ENCODE data around the gene GCSAML.
"Not testable (repeated sequence)": the region's sequence is repeated elsewhere in the genome, so short reads cannot be mapped to it uniquely, and the experiment has no call there.

GCSAML gene

GRCh38 chr1:247548769-247549182 is at the start of gene GCSAML:
Gene GCSAML, plus strand, starts transcription at chr1:247549134. Its CDS starts 58 bp downstream, at chr1:247549192.
- no peak for TF ChIP-seq ZNF274 (IDR thresholded peaks at IDR 0.05; ENCODE audit: low read depth, low read length)
- H3K4me3 ChIP-seq (ENCODE audit: low read length), result no peak within 1 kb of the TSS

- H3K4me3 ChIP-seq (ENCODE audit: low read length), result no peak overlapping the region
- no peak for TF ChIP-seq ZNF274 (IDR thresholded peaks at IDR 0.05; ENCODE audit: low read depth, low read length)
Measured at GRCh38 chr1:247500865-247501264, 48.1 kb upstream of the GCSAML start.

- H3K4me3 ChIP-seq (ENCODE audit: low read length), result no peak overlapping the region
- no peak for TF ChIP-seq ZNF274 (IDR thresholded peaks at IDR 0.05; ENCODE audit: low read depth, low read length)
Measured at GRCh38 chr1:247506831-247507230, 42.1 kb upstream of the GCSAML start.

GRCh38 chr1:247517795-247518612 is 30.9 kb upstream of the GCSAML start:
- no peak overlapping the region for H3K4me3 ChIP-seq (ENCODE audit: low read length)
- no peak for TF ChIP-seq ZNF274 (IDR thresholded peaks at IDR 0.05; ENCODE audit: low read depth, low read length)

- no peak for TF ChIP-seq ZNF274 (IDR thresholded peaks at IDR 0.05; ENCODE audit: low read depth, low read length)
- H3K4me3 ChIP-seq (ENCODE audit: low read length), result no peak overlapping the region
Measured at GRCh38 chr1:247518613-247518891, 30.4 kb upstream of the GCSAML start.

- not testable (repeated sequence) for H3K4me3 ChIP-seq (ENCODE audit: low read length)
Measured at GRCh38 chr1:247521886-247522285, 27.0 kb upstream of the GCSAML start.

- H3K4me3 ChIP-seq (ENCODE audit: low read length), result no peak overlapping the region
- TF ChIP-seq ZNF274 (IDR thresholded peaks at IDR 0.05; ENCODE audit: low read depth, low read length), result no peak
Measured at GRCh38 chr1:247528812-247529474, 20.0 kb upstream of the GCSAML start.

GRCh38 chr1:247529771-247530355 is 19.1 kb upstream of the GCSAML start:
- TF ChIP-seq ZNF274 (IDR thresholded peaks at IDR 0.05; ENCODE audit: low read depth, low read length), result no peak
- no peak overlapping the region for H3K4me3 ChIP-seq (ENCODE audit: low read length)

- H3K4me3 ChIP-seq (ENCODE audit: low read length), result no peak overlapping the region
- TF ChIP-seq ZNF274 (IDR thresholded peaks at IDR 0.05; ENCODE audit: low read depth, low read length), result no peak
Measured at GRCh38 chr1:247530785-247531184, 18.1 kb upstream of the GCSAML start.

- TF ChIP-seq ZNF274 (IDR thresholded peaks at IDR 0.05; ENCODE audit: low read depth, low read length), result no peak
- no peak overlapping the region for H3K4me3 ChIP-seq (ENCODE audit: low read length)
Measured at GRCh38 chr1:247531937-247532336, 17.0 kb upstream of the GCSAML start.

- H3K4me3 ChIP-seq (ENCODE audit: low read length), result no peak overlapping the region
- no peak for TF ChIP-seq ZNF274 (IDR thresholded peaks at IDR 0.05; ENCODE audit: low read depth, low read length)
Measured at GRCh38 chr1:247535402-247535801, 13.5 kb upstream of the GCSAML start.

- TF ChIP-seq ZNF274 (IDR thresholded peaks at IDR 0.05; ENCODE audit: low read depth, low read length), result no peak
- no peak within 1 kb of the TSS for H3K4me3 ChIP-seq (ENCODE audit: low read length)
Measured at GRCh38 chr1:247536340-247536739, 12.6 kb upstream of the GCSAML start, which contains the start of gene OR2C3. Gene OR2C3, minus strand, starts transcription at chr1:247536440. Its CDS starts 3,929 bp downstream, at chr1:247532511.

GRCh38 chr1:247538561-247538960 is 10.4 kb upstream of the GCSAML start:
- H3K4me3 ChIP-seq (ENCODE audit: low read length), result no peak overlapping the region
- TF ChIP-seq ZNF274 (IDR thresholded peaks at IDR 0.05; ENCODE audit: low read depth, low read length), result no peak

- TF ChIP-seq ZNF274 (IDR thresholded peaks at IDR 0.05; ENCODE audit: low read depth, low read length), result no peak
- no peak overlapping the region for H3K4me3 ChIP-seq (ENCODE audit: low read length)
Measured at GRCh38 chr1:247539215-247539614, 9.7 kb upstream of the GCSAML start.

- TF ChIP-seq ZNF274 (IDR thresholded peaks at IDR 0.05; ENCODE audit: low read depth, low read length), result no peak
Measured at GRCh38 chr1:247540581-247540980, 8.4 kb upstream of the GCSAML start.

More at GRCh38 chr1:247540581-247540980, 8.4 kb upstream of the GCSAML start:
- no peak overlapping the region for H3K4me3 ChIP-seq (ENCODE audit: low read length)

Measured in GM08714 (cell line).